HepG2 (cell line): ENCODE results near the gene H2AZ1. TPM values are rescaled to one million over a fixed set of nuclear protein-coding genes. Genes with fewer than 3 reads are reported as not detected.

Source experiments
- ADNP ChIP-seq: sonication (generic); formaldehyde crosslinking; IDR thresholded peaks from 2 replicates; pipeline ENCODE4 v1.4.0; 2020; ENCODE audit warnings: missing genetic modification reagents
- AFF4 ChIP-seq: sonication (generic); formaldehyde crosslinking; IDR thresholded peaks from 2 replicates; pipeline ENCODE4 v1.4.0; 2020; ENCODE audit warnings: missing genetic modification reagents
- ATRX ChIP-seq: sonication (generic); formaldehyde crosslinking; IDR thresholded peaks from 2 replicates; pipeline ENCODE4 v1.4.0; 2020; ENCODE audit warnings: missing genetic modification reagents, borderline replicate concordance
- CBFB ChIP-seq: sonication (generic); formaldehyde crosslinking; IDR thresholded peaks from 2 replicates; pipeline ENCODE4 v1.4.0; 2020; ENCODE audit warnings: missing genetic modification reagents
- CEBPZ ChIP-seq: IDR thresholded peaks from 2 replicates; pipeline ENCODE4 v1.6.1; 2012; ENCODE audit warnings: low read length, improper control_type of control experiment
- GATA4 ChIP-seq: sonication (generic); IDR thresholded peaks from 2 replicates; pipeline ENCODE4 v1.6.1; 2016; ENCODE audit warnings: antibody characterized with exemption, low read depth, borderline replicate concordance
- JARID2 ChIP-seq: sonication (generic); formaldehyde crosslinking; IDR thresholded peaks from 2 replicates; pipeline ENCODE4 v1.8.1; 2023; ENCODE audit warnings: missing genetic modification reagents, inconsistent platforms; ENCODE audit not compliant: insufficient replicate concordance
- MXD1 ChIP-seq: sonication (generic); formaldehyde crosslinking; IDR thresholded peaks from 2 replicates; pipeline ENCODE4 v1.4.0; 2020; ENCODE audit warnings: mild to moderate bottlenecking, missing genetic modification reagents
- MXD4 ChIP-seq: IDR thresholded peaks from 2 replicates; pipeline ENCODE4 v1.6.1; 2016; ENCODE audit warnings: mild to moderate bottlenecking, missing biosample characterization, missing genetic modification reagents
- NCOR1 ChIP-seq: fragments of 200-600 bp; sonication (generic); IDR thresholded peaks from 2 replicates; pipeline ENCODE4 v1.7.0; 2017; ENCODE audit warnings: antibody characterized with exemption, low read length, borderline replicate concordance
- PHF21A ChIP-seq: sonication (generic); formaldehyde crosslinking; IDR thresholded peaks from 2 replicates; pipeline ENCODE4 v1.5.0; 2020; ENCODE audit warnings: mild to moderate bottlenecking, missing genetic modification reagents
- POLR2A ChIP-seq, 2 experiments: IDR thresholded peaks; 2 replicates each; pipeline ENCODE4 v1.6.1; 2011; ENCODE audit warnings: low read depth in 2 of 2, low read length in 2 of 2, mild to moderate bottlenecking in 1 of 2, moderate library complexity in 1 of 2; ENCODE audit not compliant: insufficient read depth in 1 of 2
- RBM39 ChIP-seq: fragments of 200-400 bp; formaldehyde crosslinking; IDR thresholded peaks from one replicate; pipeline ENCODE4 v1.6.1; 2018; ENCODE audit warnings: antibody characterized with exemption, mild to moderate bottlenecking, low read depth, low read length; ENCODE audit not compliant: poor library complexity, severe bottlenecking
- TCF7 ChIP-seq: sonication (generic); IDR thresholded peaks from 2 replicates; pipeline ENCODE4 v1.6.1; 2016; ENCODE audit warnings: antibody characterized with exemption, low read depth
- XRCC5 ChIP-seq: fragments of 200-400 bp; formaldehyde crosslinking; optimal IDR thresholded peaks from 2 replicates; pipeline ENCODE3; 2017; ENCODE audit warnings: mild to moderate bottlenecking, low read length
- ZBTB38 ChIP-seq: sonication (generic); formaldehyde crosslinking; IDR thresholded peaks from 2 replicates; pipeline ENCODE4 v1.5.1; 2020; ENCODE audit warnings: mild to moderate bottlenecking, missing genetic modification reagents
- ZBTB7B ChIP-seq: sonication (generic); formaldehyde crosslinking; IDR thresholded peaks from 2 replicates; pipeline ENCODE4 v1.4.0; 2020; ENCODE audit warnings: missing genetic modification reagents
- ZNF232 ChIP-seq: sonication (generic); formaldehyde crosslinking; IDR thresholded peaks from 2 replicates; pipeline ENCODE4 v1.4.0; 2020; ENCODE audit warnings: missing genetic modification reagents, borderline replicate concordance
- ZNF432 ChIP-seq: sonication (generic); formaldehyde crosslinking; IDR thresholded peaks from 2 replicates; pipeline ENCODE4 v1.5.0; 2020; ENCODE audit warnings: missing genetic modification reagents, mild to moderate bottlenecking, borderline replicate concordance
- ZNF552 ChIP-seq: sonication (generic); formaldehyde crosslinking; IDR thresholded peaks from 2 replicates; pipeline ENCODE4 v1.9.0; 2022; ENCODE audit warnings: missing genetic modification reagents, mild to moderate bottlenecking, borderline replicate concordance
- ZNF629 ChIP-seq: sonication (generic); formaldehyde crosslinking; conservative IDR thresholded peaks from 2 replicates; pipeline ENCODE4 v1.5.0; 2020; ENCODE audit warnings: missing genetic modification reagents
- ZNF678 ChIP-seq: sonication (generic); formaldehyde crosslinking; IDR thresholded peaks from 2 replicates; pipeline ENCODE4 v1.4.0; 2020; ENCODE audit warnings: mild to moderate bottlenecking, missing genetic modification reagents
- ZNF776 ChIP-seq: sonication (generic); formaldehyde crosslinking; IDR thresholded peaks from 2 replicates; pipeline ENCODE4 v1.4.0; 2020; ENCODE audit warnings: mild to moderate bottlenecking, missing genetic modification reagents
- ZSCAN25 ChIP-seq: sonication (generic); formaldehyde crosslinking; IDR thresholded peaks from 2 replicates; pipeline ENCODE4 v1.8.0; 2022; ENCODE audit warnings: mild to moderate bottlenecking, missing genetic modification reagents
- polyA plus RNA-seq, 8 experiments: library from polyadenylated mRNA; depleted of rRNA in 3 of 8; stranded (reverse) in 7 of 8; unstranded in 1 of 8; fragments of >200 nt; fragmentation: Illumina TruSeq in 4 of 8; extraction: Trizol in 4 of 8; gene quantifications; 2 replicates each; pipeline versions ENCODE4 v1.2.1 to v1.2.3, GENCODE V29; 2011 to 2016; ENCODE audit warnings: low read depth in 4 of 8, missing spikeins in 1 of 8, mixed read lengths in 1 of 8; ENCODE audit not compliant: insufficient read depth in 1 of 8
- total RNA-seq, 5 experiments: library from RNA; depleted of rRNA; stranded (reverse); fragments of >200 nt; fragmentation: Illumina TruSeq; extraction: Trizol; gene quantifications; 2 replicates each; pipeline ENCODE4 v1.2.3, GENCODE V29; 2016; ENCODE audit warnings: low read depth in 1 of 5

The H2AZ1 gene
- total and polyA plus RNA-seq, 2 of the 13 experiments (the other 11 are each of a cell fraction or from before 2014, with no cell fraction given), result 301 to 574 TPM

GRCh38 chr4:99946356-99947189, 3.5 kb downstream of the H2AZ1 start, which contains the start of gene DNAJB14 (continued):
- no peak for TF ChIP-seq AFF4 (CRISPR knock-in tag)
- TF ChIP-seq GATA4, result no peak
- TF ChIP-seq ZBTB38 (CRISPR knock-in tag), result no peak
- no peak for TF ChIP-seq RBM39
- TF ChIP-seq POLR2A (IDR thresholded peaks at IDR 0.05; ENCODE audit: insufficient read depth in 1 of 2, low read depth in 2 of 2, low read length in 2 of 2), result peak; percentile 54 to 60
- TF ChIP-seq NCOR1, result no peak
- TF ChIP-seq MXD4 (CRISPR knock-in tag), result no peak
- no peak for TF ChIP-seq MXD1 (CRISPR knock-in tag)
- TF ChIP-seq ZNF776, result no peak; the same call in 1 of the 2 replicates
- TF ChIP-seq ADNP (CRISPR knock-in tag), result no peak
- TF ChIP-seq ZNF432 (CRISPR knock-in tag), result no peak
- TF ChIP-seq CEBPZ, result no peak
- TF ChIP-seq CBFB, result peak; percentile 75; the same call in 1 of the 2 replicates
- TF ChIP-seq ATRX (CRISPR knock-in tag), result no peak
- TF ChIP-seq ZNF552 (CRISPR knock-in tag), result peak; percentile 76; the same call in 1 of the 2 replicates
- TF ChIP-seq ZNF232, result no peak
- peak; percentile 57; the same call in 1 of the 2 replicates for TF ChIP-seq ZSCAN25
- TF ChIP-seq ZNF629 (CRISPR knock-in tag), result no peak
- TF ChIP-seq ZBTB7B (CRISPR knock-in tag), result peak; percentile 23; the same call in 1 of the 2 replicates
- TF ChIP-seq PHF21A (CRISPR knock-in tag), result peak; percentile 33
- no peak for TF ChIP-seq XRCC5
- TF ChIP-seq ZNF678, result 0 out of 2 replicates have a peak, but pooled peaks have one; percentile 47
- TF ChIP-seq TCF7, result no peak
- TF ChIP-seq JARID2 (CRISPR knock-in tag), result no peak
